GM19463 (cell line): ENCODE measurements around the gene UBE2D2.
A peak's percentile ranks its signal among the peaks of the same experiment; 100 is the strongest.

Source experiments
- ATAC-seq: cut with Tn5 transposase; IDR thresholded peaks from one replicate; pipeline ENCODE4 v1.9.1; 2021; ENCODE audit warnings: mild to moderate bottlenecking, moderate library complexity; ENCODE audit not compliant: unreplicated experiment

UBE2D2 gene

DNA sequence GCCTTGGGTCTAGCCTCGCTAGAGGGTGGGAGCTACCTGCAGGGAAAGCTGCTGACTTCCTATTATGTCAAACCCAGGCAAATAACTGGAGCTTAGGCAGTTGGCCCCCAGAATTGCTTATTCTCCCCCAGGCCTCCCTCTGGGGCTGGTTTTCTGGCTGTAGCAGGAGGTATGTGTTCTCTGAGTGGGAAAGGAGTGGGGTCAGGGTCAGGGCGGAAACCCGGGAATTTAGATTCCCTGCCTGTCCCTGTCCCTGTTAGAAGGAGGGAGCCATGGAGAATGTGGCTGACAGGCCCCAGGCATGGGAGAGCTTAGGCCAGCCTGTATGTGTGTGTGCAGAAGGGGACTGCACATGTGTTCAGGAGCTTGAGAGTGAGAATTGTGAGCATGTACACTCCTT, 73.4 kb downstream of the UBE2D2 start:
- ATAC-seq, result no peak

- ATAC-seq, result no peak
Observed at GRCh38 chr5:139635191-139635590, 74.1 kb downstream of the UBE2D2 start.

- ATAC-seq, result no peak
Observed at GRCh38 chr5:139635606-139636206, 74.6 kb downstream of the UBE2D2 start.

DNA sequence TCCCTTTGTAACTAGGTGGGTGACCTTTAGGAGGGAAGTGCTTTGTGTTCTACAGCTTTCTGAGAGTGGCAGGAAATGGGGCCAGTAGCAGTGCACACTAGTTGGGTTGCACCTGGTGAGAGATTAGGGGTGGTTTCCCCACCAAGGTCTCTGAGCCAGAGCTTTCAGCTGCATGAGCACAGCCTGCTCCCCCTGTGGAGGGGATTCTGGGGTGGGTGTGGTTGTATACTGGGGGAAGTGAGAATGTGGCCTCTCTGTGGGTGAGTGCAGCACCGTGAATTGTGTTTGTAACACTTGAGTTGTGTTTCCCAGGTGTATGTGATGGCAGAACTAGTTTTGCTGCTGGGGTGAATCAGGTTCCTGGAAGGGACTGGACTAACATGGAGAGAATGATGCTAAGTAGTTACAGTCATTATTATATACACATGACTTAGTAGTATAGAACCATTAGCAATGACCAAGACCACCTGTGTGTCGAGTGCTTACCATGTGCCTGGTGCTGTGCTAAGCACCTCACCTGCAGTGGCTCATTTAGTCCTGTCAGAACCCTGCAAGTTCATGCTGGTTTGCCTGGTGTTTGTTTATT, 75.2 kb downstream of the UBE2D2 start:
- ATAC-seq, result peak; percentile 69

DNA sequence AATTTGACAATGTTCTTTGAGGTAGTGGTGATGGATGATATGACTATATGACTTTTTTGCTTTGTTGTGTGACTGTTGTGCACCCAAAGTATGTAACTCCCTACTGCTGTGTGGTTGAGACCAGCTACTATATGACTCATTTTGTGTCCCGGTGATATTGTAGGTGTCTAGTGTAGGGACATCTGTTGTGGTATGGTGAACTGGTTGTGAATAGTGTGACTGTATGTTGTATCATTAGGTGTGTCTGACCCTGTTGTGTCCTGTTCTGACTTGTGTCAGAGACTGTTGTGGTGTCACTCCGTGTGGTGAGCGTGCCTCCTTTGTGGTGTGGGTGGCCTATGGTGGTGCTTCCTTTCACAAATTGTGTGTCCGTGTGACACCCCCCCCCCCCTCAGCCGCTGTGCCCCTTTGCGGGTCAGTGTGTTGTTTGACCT, 75.9 kb downstream of the UBE2D2 start:
- ATAC-seq, result no peak

DNA sequence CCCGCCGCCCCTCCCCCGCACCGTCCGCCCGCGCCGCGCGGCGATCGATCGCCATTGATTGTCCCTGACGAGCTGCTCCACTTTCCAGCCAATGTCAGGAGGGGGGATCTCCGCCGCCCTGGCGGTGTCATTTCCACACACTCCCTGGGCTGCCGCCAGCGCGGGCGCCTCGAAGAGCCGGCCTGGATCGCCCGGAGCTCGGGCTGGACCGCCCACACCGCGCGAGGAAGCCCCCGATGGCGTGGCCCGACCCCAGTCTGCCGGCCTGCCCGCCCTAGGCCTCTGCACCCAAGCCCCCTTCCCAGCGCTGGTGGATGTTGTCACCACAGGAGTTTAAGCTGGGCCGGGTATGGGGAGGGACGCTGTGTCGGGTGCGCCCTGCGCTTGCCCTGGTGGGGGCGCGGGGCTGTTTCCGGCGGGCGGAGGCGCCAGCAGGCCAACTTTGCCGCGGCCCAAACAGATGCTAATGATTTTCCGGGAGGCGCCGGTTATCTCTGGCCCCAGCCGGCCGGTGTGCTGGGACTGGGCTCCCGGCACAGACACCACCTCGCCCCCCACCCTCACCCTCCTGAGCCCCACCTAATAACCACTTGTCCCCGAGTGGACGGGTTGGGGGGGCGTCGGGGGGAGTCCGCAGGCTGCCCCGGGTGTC, 76.4 kb downstream of the UBE2D2 start:
- peak; percentile 29 for ATAC-seq

- peak; percentile 13 for ATAC-seq
Observed at GRCh38 chr5:139638090-139638735, 77.1 kb downstream of the UBE2D2 start.

DNA sequence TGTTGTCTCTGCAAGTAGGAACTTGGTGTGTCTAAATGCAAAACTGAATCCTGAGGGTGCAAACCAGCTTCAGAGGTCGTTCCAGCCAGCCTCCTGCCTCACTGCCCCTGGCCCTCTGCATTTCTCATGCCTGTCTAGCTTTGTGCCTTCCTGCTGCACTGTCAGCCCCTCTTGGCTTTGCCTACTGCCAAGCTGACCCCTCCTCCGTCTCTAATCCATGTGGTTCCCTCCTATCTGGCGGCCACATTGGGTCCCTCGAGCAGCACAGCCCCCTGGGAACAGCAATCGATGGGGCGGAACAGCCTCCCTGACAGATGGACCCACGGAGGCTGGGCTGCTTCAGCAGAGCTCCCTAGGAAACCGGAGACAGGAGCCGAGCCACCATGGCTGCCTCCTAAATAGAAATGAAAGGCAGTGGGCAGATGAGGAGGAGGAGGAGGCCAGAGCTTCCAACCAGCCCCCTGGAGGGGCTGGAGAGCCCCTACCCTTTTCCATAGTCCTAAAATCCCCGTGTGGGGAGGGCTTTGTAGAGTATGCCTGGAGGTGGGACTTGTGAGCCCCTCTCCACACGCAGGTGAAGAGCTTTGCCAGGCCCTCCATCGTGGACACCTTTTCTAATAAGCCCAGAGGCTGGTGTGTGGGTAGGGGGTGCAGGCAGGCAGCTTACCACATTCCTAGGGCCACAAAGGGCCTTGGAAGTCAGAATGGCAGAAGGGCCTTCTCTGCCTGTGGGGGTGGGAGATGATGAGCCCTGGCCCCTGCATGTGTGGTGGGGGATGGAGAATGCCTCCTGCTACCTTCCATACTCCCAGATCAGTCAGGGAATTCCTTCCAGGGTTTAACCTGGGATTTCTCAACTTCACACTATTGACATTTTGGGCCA, 77.8 kb downstream of the UBE2D2 start:
- no peak for ATAC-seq

GRCh38 chr5:139639619-139640380, 78.7 kb downstream of the UBE2D2 start:
- no peak for ATAC-seq

- ATAC-seq, result no peak
Observed at GRCh38 chr5:139640421-139641115, 79.4 kb downstream of the UBE2D2 start.

DNA sequence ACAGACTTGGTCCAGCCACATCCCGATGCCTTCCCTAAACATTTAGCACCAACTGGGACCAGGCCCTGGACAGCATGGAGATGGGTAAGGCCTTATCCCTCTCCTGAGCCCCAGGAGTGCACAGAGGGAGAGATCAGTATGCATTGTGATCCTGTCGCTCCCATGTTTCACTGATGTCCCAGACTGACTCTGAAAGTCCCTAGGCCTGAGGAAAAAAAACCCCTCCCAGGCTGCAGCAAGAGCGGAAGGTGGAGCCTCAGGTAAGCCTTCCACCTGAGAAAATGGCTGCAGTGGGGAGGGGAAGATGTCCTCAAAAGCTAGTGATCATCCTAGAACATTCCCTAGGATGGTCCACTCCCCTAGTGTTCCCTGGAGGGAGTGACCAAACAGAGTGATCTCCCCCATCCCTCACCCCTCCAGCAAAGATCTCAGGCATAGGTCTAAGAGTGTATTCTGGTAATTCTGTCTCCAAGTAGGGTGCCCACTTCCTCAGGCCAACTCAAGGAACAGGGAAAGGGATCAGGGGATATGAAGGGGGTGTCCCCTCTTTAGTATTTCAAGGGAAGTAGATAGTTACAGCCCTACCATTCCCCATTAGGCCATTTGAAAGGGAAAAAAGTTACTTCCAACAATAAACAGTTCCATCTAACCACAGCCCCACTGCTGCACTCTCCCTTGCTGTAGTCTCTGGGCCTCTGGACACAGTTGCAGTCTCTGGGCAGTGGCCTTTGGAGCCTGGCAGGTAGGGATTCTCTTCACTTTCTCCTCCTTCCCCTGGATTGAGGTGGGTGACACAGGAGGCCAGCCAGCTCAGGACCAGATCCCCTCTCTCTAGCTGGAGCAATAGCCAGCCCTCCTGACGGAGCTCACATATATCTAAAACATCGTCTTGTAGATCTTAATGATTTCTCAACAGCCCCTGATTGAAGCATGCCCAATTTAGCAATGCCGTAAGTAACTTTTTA, 80.3 kb downstream of the UBE2D2 start:
- no peak for ATAC-seq

- no peak for ATAC-seq
Observed at GRCh38 chr5:139642213-139642612, 81.1 kb downstream of the UBE2D2 start.

DNA sequence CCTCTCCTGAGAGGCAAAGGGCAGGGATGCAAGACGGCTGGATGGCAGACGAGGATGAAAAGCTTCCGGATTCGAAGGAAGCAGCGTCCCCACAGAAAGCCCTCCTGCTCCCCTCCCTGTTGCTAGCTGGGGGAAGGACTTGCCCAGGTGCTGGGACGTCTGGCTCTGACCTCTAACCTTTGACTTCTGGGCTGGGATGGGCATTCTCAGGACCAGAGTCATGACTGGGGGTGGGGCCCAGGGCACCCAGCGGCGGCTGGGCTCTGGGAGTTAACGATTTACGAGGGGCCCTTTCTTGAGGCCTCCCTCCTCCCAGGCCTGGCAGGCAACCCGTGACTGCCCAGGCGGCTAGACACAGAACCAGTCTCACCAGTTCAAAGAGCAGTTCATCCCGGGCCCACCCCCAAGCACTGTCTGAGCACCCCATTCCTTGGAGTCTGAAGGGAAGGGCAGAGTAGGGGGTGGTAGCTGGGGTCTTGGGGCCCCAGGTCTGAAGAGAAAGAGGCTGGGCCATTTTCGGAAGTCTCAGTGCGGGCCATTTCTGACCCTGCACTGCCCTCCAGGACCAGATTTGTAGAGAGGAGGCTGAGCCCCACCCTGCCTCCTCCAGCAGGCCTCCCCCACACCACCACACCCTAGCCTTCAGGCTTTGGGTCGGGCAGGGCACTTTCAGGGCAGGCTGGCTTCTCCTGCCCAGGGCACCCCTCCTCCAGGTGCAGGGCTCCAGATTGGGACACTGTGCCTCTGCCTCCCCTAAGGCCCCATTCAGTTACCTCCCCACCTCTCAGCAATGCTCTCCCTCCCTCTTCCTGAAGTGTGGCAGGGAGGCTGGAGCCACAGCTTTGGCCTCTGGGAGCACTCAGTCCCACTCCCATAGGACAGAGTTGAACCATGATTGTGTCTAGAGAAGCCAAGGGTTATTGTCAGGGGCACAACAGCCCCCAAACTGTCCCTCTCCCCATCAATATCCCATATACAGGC, 82.0 kb downstream of the UBE2D2 start:
- no peak for ATAC-seq

- no peak for ATAC-seq
Observed at GRCh38 chr5:139644001-139644456, 82.9 kb downstream of the UBE2D2 start.

DNA sequence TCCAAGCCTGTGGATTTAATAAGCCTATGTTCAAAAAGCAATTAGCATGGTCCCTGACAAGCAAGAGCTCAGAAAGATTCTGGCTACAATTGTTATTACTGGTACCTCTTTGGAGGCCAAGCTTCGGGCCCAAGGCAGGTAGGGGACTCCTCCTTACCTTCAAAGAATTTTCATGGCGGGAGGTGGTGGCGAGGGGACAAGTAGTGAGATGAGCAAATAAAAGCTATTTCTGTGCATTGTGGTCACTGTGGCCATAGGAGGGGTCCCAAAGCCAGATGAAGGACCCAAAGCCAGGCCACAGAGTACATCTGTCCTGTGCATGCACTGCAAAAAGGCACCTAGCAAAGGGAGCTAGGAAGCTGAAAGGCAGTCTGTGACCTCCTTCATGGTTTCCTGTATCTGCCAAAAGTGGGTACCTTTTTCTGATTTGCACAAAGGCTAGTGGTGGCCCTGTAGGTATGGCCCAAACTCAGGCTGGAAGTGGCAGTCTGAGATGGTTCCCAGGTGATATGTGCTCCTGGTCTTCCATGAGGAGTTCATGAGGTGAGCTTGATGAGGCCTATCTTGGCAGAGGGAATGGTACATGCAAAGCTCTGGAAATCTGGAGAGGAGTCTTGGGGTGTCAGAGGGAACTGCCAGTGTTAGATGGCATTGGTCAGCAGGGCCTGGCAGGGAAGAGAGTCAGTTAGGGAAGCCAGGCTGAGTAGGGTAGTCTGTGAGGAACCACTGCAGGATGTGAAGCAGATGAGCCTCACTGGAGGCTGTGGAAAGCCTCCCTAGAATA, 83.7 kb downstream of the UBE2D2 start:
- ATAC-seq, result no peak

GRCh38 chr5:139645430-139645871, 84.3 kb downstream of the UBE2D2 start:
- ATAC-seq, result no peak
